Lower lobe of right lung (tissue), 2 donors: ENCODE data around the gene VAV2. TPM values are rescaled to one million over a fixed set of nuclear protein-coding genes. Genes with fewer than 3 reads are reported as not detected.

ENCODE experiments used
- ATAC-seq, 2 donors: fragments of 200-7000 bp; cut with Tn5 transposase; one replicate each; pipeline ENCODE4 v1.9.1; 2020 to 2022; ENCODE audit warnings: mild to moderate bottlenecking in 2 of 2, moderate library complexity in 2 of 2
- DNase-seq: peaks from one replicate; pipeline ENCODE4 v3.0.0-alpha.2; 2020
- H3K27ac ChIP-seq: fragments of 200-600 bp; one replicate; pipeline ENCODE4 v1.8.0; 2022
- H3K27me3 ChIP-seq: fragments of 200-600 bp; one replicate; pipeline ENCODE4 v1.8.0; 2022; ENCODE audit warnings: low read depth
- H3K36me3 ChIP-seq: fragments of 200-600 bp; one replicate; pipeline ENCODE4 v1.8.0; 2022; ENCODE audit warnings: mild to moderate bottlenecking
- H3K4me1 ChIP-seq: fragments of 200-600 bp; one replicate; pipeline ENCODE4 v1.8.0; 2022
- H3K4me3 ChIP-seq: fragments of 200-600 bp; one replicate; pipeline ENCODE4 v1.8.0; 2022; ENCODE audit warnings: mild to moderate bottlenecking
- H3K9me3 ChIP-seq: fragments of 200-600 bp; one replicate; pipeline ENCODE4 v1.8.0; 2022
- intact Hi-C: fragments of 100-400 bp; cut with DNase I; formaldehyde crosslinking; loops from one replicate; pipeline ENCODE4 v1.11.0; 2022
- total RNA-seq: library from RNA; stranded (reverse); fragmentation: NEBNext Ultra II Directional; extraction: Animal tissue kit (Norgen Biotek cat#: 25700); gene quantifications from one replicate; pipeline ENCODE4 v1.2.1, GENCODE V29; 2021
- TF ChIP-seq, protein P1 (sequence below): fragments of 200-600 bp; IDR thresholded peaks from one replicate; pipeline ENCODE4 v1.8.0; 2022; ENCODE audit warnings: antibody characterized with exemption, mild to moderate bottlenecking
- donor health status: DM: no; HTN: yes; CAD: no; lungs with severe emphysema.

The VAV2 gene
- total RNA-seq, 1 donor from 2014 or later = 26.9 TPM

DNA sequence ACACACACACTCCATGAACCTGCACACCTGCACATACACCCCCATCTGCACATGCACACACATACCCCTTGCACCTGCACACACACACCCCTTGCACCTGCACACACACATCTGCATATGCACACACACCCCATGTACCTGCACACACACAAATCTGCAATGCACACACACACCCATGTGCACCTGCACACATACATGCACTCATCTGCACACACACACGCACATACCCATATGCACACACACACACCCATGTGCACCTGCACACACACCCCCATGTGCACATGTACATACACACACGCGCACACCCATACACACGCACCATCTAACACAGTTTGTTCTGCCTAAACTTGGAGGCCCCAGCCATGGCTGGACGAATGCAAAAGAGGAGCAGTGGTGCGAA lies 138.1 kb downstream of the VAV2 start:
- no peaks in the 10 kb centered on the region for H3K27me3 ChIP-seq
- H3K9me3 ChIP-seq = no peaks in the 10 kb centered on the region
- intact Hi-C loops = no loop called here
- no peak overlapping the region for H3K27ac ChIP-seq
- H3K4me1 ChIP-seq = peaks cover 26% of the 10 kb centered on the region
- H3K4me3 ChIP-seq = no peak overlapping the region
- no peak for DNase-seq
- no peak for ATAC-seq
- TF ChIP-seq, protein P1, sequence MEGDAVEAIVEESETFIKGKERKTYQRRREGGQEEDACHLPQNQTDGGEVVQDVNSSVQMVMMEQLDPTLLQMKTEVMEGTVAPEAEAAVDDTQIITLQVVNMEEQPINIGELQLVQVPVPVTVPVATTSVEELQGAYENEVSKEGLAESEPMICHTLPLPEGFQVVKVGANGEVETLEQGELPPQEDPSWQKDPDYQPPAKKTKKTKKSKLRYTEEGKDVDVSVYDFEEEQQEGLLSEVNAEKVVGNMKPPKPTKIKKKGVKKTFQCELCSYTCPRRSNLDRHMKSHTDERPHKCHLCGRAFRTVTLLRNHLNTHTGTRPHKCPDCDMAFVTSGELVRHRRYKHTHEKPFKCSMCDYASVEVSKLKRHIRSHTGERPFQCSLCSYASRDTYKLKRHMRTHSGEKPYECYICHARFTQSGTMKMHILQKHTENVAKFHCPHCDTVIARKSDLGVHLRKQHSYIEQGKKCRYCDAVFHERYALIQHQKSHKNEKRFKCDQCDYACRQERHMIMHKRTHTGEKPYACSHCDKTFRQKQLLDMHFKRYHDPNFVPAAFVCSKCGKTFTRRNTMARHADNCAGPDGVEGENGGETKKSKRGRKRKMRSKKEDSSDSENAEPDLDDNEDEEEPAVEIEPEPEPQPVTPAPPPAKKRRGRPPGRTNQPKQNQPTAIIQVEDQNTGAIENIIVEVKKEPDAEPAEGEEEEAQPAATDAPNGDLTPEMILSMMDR = no peak
- H3K36me3 ChIP-seq = no peaks in the 10 kb centered on the region

DNA sequence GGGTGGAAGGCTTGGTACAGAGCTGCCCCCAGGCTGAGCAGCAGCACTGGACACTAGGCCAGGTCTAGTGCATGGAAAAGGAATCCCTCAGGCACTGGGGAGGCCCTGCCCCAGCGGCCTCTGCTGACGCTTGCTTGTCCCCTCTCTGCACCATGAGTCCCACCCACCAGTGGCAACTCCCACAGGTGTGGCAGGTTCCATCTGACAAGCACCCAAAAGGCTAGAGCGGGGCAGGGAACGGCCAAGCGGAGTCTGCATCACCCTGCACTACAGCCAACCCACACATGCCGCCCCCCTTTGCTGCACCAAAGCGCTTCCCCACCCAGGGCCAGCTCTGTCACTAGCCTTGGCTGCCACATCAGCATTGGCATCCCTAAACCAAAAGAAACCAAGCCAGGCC lies 138.8 kb downstream of the VAV2 start:
- no peaks in the 10 kb centered on the region for H3K36me3 ChIP-seq
- intact Hi-C loops = no loop called here
- TF ChIP-seq, protein P1 = no peak
- no peak for DNase-seq
- no peak for ATAC-seq
- peaks cover 26% of the 10 kb centered on the region for H3K4me1 ChIP-seq
- H3K27me3 ChIP-seq = no peaks in the 10 kb centered on the region
- no peak overlapping the region for H3K4me3 ChIP-seq
- H3K9me3 ChIP-seq = no peaks in the 10 kb centered on the region
- no peak overlapping the region for H3K27ac ChIP-seq

DNA sequence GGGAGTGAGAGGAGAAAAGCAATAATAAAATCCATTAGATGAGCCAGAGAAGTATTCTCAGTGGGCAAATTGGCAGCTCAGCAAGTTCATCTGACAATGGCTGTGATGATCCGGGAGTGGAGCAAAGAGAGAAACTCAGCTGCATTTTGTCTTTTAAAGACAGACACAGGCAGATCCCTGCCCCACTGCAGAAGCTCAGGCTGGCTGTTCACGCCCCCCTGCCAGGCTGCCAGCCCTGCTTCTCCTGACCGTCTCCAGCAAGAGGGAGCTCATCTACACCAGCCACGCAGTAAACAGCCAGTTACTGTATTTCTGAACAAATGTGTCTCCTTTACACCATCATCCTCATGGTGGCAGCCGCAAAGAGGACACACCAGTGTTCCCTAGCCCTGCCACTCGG lies 139.7 kb downstream of the VAV2 start:
- H3K4me3 ChIP-seq = no peak overlapping the region
- H3K36me3 ChIP-seq = no peaks in the 10 kb centered on the region
- H3K27ac ChIP-seq = no peak overlapping the region
- ATAC-seq = no peak
- TF ChIP-seq, protein P1 = no peak
- DNase-seq = no peak
- H3K9me3 ChIP-seq = no peaks in the 10 kb centered on the region
- no peaks in the 10 kb centered on the region for H3K27me3 ChIP-seq
- intact Hi-C loops = no loop called here
- peaks cover 26% of the 10 kb centered on the region for H3K4me1 ChIP-seq

DNA sequence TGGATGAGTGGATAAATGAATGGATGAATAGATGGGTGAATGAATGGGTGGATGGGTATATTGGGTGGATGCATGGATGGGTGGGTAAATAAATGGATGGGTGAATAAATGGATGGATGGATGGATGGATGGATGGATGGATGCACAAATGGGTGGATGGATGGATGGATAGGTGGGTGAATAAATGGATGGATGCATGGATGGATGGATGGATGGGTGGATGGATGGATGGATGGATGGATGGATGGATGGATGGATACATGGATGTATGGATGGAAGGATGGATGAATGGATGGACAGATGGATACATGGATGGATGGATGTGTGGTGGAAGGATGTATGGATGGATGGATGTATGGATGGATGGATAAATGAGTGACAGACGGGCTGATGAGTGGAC lies 140.4 kb downstream of the VAV2 start:
- intact Hi-C loops = no loop called here
- H3K4me1 ChIP-seq = peaks cover 23% of the 10 kb centered on the region
- TF ChIP-seq, protein P1 = no peak

DNA sequence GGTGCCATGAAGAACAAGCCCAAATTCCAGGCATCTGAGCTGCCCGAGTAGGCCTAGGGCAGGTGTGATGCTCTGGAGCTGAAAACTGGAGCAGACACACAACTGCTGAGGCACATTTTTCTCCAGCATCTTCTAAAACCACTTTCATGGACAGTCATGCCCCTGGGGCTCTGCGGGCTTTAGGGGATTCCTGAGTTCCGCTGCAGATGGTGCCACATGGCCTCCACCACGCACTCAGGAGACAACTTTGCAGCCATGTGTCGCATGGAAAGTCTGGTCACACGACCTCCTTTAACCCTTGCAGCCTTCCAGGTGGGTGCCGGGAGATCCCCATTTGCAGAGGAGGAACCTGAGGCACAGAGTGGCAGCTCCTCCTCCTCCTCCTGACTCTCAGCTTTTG lies 141.2 kb downstream of the VAV2 start:
- TF ChIP-seq, protein P1 = no peak
- intact Hi-C loops = no loop called here
- ATAC-seq = no peak
- Histone ChIP-seq H3K27me3 (no peaks in the 10 kb centered on the region), H3K36me3 (no peaks in the 10 kb centered on the region), H3K4me3 (no peak overlapping the region), H3K27ac (no peak overlapping the region), H3K9me3 (no peaks in the 10 kb centered on the region), H3K4me1 (peaks cover 21% of the 10 kb centered on the region)
- no peak for DNase-seq

More for the DNA sequence above, 140.4 kb downstream of the VAV2 start:
- Histone ChIP-seq H3K36me3 (no peaks in the 10 kb centered on the region), H3K9me3 (no peaks in the 10 kb centered on the region), H3K27me3 (no peaks in the 10 kb centered on the region), H3K4me3 (no peak overlapping the region), H3K27ac (no peak overlapping the region)
- no peak for ATAC-seq
- no peak for DNase-seq

DNA sequence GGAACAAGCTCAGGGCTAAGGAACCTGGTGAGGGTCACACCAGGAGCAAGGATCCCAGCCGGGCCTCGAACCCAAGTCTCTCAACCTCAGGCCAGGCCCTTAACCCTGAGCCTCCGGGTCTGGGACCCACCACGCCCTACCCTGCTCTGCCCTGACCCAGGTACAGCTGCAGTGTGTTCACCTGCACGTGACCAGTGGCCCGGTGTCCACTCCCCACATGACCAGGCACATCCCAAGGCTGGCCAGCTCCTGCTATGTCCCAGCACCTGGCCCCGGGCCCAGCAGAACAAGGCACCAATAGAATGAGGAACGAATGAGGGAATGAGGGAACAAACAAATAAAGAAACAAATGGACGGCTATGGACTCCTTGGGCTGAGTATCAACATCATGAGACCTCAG lies 142.0 kb downstream of the VAV2 start:
- DNase-seq (no peak), ATAC-seq (no peak)
- no peaks in the 10 kb centered on the region for H3K36me3 ChIP-seq
- TF ChIP-seq, protein P1 = no peak
- H3K4me1 ChIP-seq = peaks cover 24% of the 10 kb centered on the region
- no peak overlapping the region for H3K27ac ChIP-seq
- H3K9me3 ChIP-seq = no peaks in the 10 kb centered on the region
- no peak overlapping the region for H3K4me3 ChIP-seq
- intact Hi-C loops = no loop called here
- H3K27me3 ChIP-seq = no peaks in the 10 kb centered on the region
